Naive thymus-derived CD8-positive, alpha-beta T cell (primary cell): ENCODE measurements around the gene DKC1. TPM values are rescaled to one million over a fixed set of nuclear protein-coding genes. Genes with fewer than 3 reads are reported as not detected.

Source experiments
- ATAC-seq, 2 donors: fragments of 150-1000 bp; cut with Tn5 transposase in 1 of 2; sonication (Bioruptor Pico), chemical (Tn5 transposase) in 1 of 2; 1 replicate in 1 of 2; 2 replicates in 1 of 2; pipeline ENCODE4 v1.10.0; 2021; ENCODE audit warnings: mild to moderate bottlenecking in 2 of 2, moderate library complexity in 2 of 2
- POLR2A ChIA-PET: fragments of 350-600 bp; sonication (Branson Sonifier 250); formaldehyde crosslinking; loops from one replicate; lab custom pipeline; 2021; ENCODE audit warnings: antibody characterized with exemption; lab: Charles Lee
- DNase-seq, 10 donors: peaks; one replicate each; pipeline versions ENCODE4 v3.0.0 to v3.0.0-alpha.2; 2020 to 2022
- H3K27ac Mint-ChIP-seq, 10 donors: one replicate each; pipeline ENCODE4 v1.8.0; 2020 to 2022; ENCODE audit warnings: mild to moderate bottlenecking in 10 of 10, mixed read lengths in 10 of 10, moderate library complexity in 4 of 10, inconsistent platforms in 1 of 10
- H3K27me3 Mint-ChIP-seq, 5 donors: one replicate each; pipeline ENCODE4 v1.8.0; 2021 to 2022; ENCODE audit warnings: mixed read lengths in 5 of 5
- H3K36me3 Mint-ChIP-seq, 3 donors: one replicate each; pipeline ENCODE4 v1.8.0; 2020 to 2022; ENCODE audit warnings: mixed read lengths in 3 of 3, mild to moderate bottlenecking in 2 of 3, inconsistent platforms in 1 of 3
- H3K4me1 Mint-ChIP-seq, 4 donors: one replicate each; pipeline ENCODE4 v1.8.0; 2021 to 2022; ENCODE audit warnings: mixed read lengths in 4 of 4
- H3K4me3 Mint-ChIP-seq, 10 donors: one replicate each; pipeline ENCODE4 v1.8.0; 2020 to 2022; ENCODE audit warnings: mild to moderate bottlenecking in 10 of 10, mixed read lengths in 10 of 10, moderate library complexity in 6 of 10, inconsistent platforms in 1 of 10
- H3K9me3 Mint-ChIP-seq, 9 donors: one replicate each; pipeline ENCODE4 v1.8.0; 2020 to 2022; ENCODE audit warnings: mixed read lengths in 9 of 9, mild to moderate bottlenecking in 3 of 9, inconsistent platforms in 1 of 9, moderate library complexity in 1 of 9
- polyA plus RNA-seq, 3 donors: library from polyadenylated mRNA; unstranded; fragments of 300-500 nt; fragmentation: Illumina TruSeq; gene quantifications; one replicate each; pipeline ENCODE4 v1.2.3, GENCODE V29; 2021
- total RNA-seq, 8 experiments: library from RNA in 2 of 8; stranded (reverse) in 2 of 8; gene quantifications; one replicate each; pipeline ENCODE4 v1.2.3 and lab custom pipeline; 2021 to 2026

Gene DKC1
- total RNA-seq (10 to 100 TPM; 74.7 to 93.7 TPM), polyA plus RNA-seq (10 to 100 TPM; 38.6 to 56.5 (median 44.2) TPM), total RNA-seq (lab: John Stamatoyannopoulos, UW) (56.1 to 352 (median 88.0) reads per million in 6 experiments)

GRCh38 chrX:154762537-154763296 lies at the start of gene DKC1:
Gene DKC1, plus strand, starts transcription at chrX:154762864. Its CDS starts 102 bp downstream, at chrX:154762966.
- Mint-ChIP-seq H3K4me3 (peak within 1 kb of the TSS; percentile 84 to 92 (median 89)), H3K36me3 (peaks cover 0 to 30% (median 7%) of the 10 kb centered on the region in 3 donors), H3K27me3 (no peaks in the 10 kb centered on the region), H3K4me1 (peaks cover 2 to 24% (median 17%) of the 10 kb centered on the region in 4 donors), H3K27ac (peak within 1 kb of the TSS; percentile 87 to 97 (median 92)), H3K9me3 (no peaks in the 10 kb centered on the region)
- DNase-seq (peak; percentile 82 to 96 (median 92)), ATAC-seq (peak; percentile 85 to 87)
- POLR2A ChIA-PET = interaction anchor here (0.6 to 3.3 kb wide), 14 partner anchors 12 to 836 kb away, joined by 3 to 43 read pairs (median 4); partner anchors contain the start of genes G6PD, GAB3, HCFC1 and MPP1

GRCh38 chrX:154714925-154715324 lies 47.7 kb upstream of the DKC1 start:
- ATAC-seq = peak; percentile 39 to 53
- peaks cover 0 to 16% (median 0%) of the 10 kb centered on the region in 3 donors for H3K36me3 Mint-ChIP-seq
- H3K9me3 Mint-ChIP-seq = no peaks in the 10 kb centered on the region
- H3K27me3 Mint-ChIP-seq = no peaks in the 10 kb centered on the region
- H3K4me1 Mint-ChIP-seq = peaks cover 30 to 74% (median 59%) of the 10 kb centered on the region in 4 donors
- no peak overlapping the region for H3K4me3 Mint-ChIP-seq
- POLR2A ChIA-PET = no interaction called here
- DNase-seq = peak in 9 of 10 donors; percentile 23 to 66 (median 50)
- H3K27ac Mint-ChIP-seq = peak overlapping the region in 3 of 10 donors; percentile 2 to 78 (median 63)

- POLR2A ChIA-PET = no interaction called here
- ATAC-seq = no peak
- DNase-seq = no peak
- Mint-ChIP-seq H3K4me1 (peaks cover 30 to 75% (median 59%) of the 10 kb centered on the region in 4 donors), H3K4me3 (no peak overlapping the region), H3K27me3 (no peaks in the 10 kb centered on the region), H3K36me3 (peaks cover 0 to 16% (median under 1%) of the 10 kb centered on the region in 3 donors), H3K9me3 (peaks cover 0 to under 1% (median 0%) of the 10 kb centered on the region in 9 donors), H3K27ac (peak overlapping the region in 1 of 10 donors; percentile 86)
Measured at GRCh38 chrX:154715825-154716224, 46.8 kb upstream of the DKC1 start.

GRCh38 chrX:154717824-154718223 lies 44.8 kb upstream of the DKC1 start:
- Mint-ChIP-seq H3K4me1 (peaks cover 24 to 65% (median 44%) of the 10 kb centered on the region in 4 donors), H3K4me3 (peak overlapping the region; percentile 41 to 86 (median 76)), H3K9me3 (peaks cover 0 to 3% (median 0%) of the 10 kb centered on the region in 9 donors), H3K36me3 (peaks cover 0 to 4% (median 1%) of the 10 kb centered on the region in 3 donors), H3K27ac (peak overlapping the region; percentile 83 to 93 (median 87)), H3K27me3 (no peaks in the 10 kb centered on the region)
- ATAC-seq = peak; percentile 37 to 69
- POLR2A ChIA-PET = interaction anchor here (1.0 to 1.5 kb wide), 3 partner anchors 14 to 45 kb away, joined by 3 to 7 read pairs (median 3); no protein-coding TSS in a partner anchor
- DNase-seq = peak in 7 of 10 donors; percentile 12 to 62 (median 27)

GRCh38 chrX:154718616-154719015 lies 44.0 kb upstream of the DKC1 start:
- ATAC-seq (no peak), DNase-seq (no peak)
- peaks cover 22 to 66% (median 45%) of the 10 kb centered on the region in 4 donors for H3K4me1 Mint-ChIP-seq
- peaks cover 0 to 3% (median 0%) of the 10 kb centered on the region in 9 donors for H3K9me3 Mint-ChIP-seq
- H3K27me3 Mint-ChIP-seq = no peaks in the 10 kb centered on the region
- H3K27ac Mint-ChIP-seq = peak overlapping the region; percentile 72 to 93 (median 87)
- H3K36me3 Mint-ChIP-seq = peaks cover 0 to 2% (median 1%) of the 10 kb centered on the region in 3 donors
- POLR2A ChIA-PET = interaction anchor here (1.0 to 1.9 kb wide), 3 partner anchors 13 to 344 kb away, joined by 3 to 4 read pairs (median 4); partner anchors contain the start of gene FLNA
- H3K4me3 Mint-ChIP-seq = peak overlapping the region; percentile 16 to 86 (median 76)

- peak; percentile 60 to 77 for ATAC-seq
- POLR2A ChIA-PET = interaction anchor here (1.0 to 1.9 kb wide), 4 partner anchors 13 to 345 kb away, joined by 3 to 4 read pairs (median 4); partner anchors contain the start of genes FLNA and GAB3
- H3K4me3 Mint-ChIP-seq = peak overlapping the region; percentile 4 to 86 (median 68)
- H3K27me3 Mint-ChIP-seq = no peaks in the 10 kb centered on the region
- peak overlapping the region; percentile 19 to 93 (median 64) for H3K27ac Mint-ChIP-seq
- H3K4me1 Mint-ChIP-seq = peaks cover 22 to 70% (median 45%) of the 10 kb centered on the region in 4 donors
- no peak for DNase-seq
- H3K9me3 Mint-ChIP-seq = peaks cover 0 to 3% (median 0%) of the 10 kb centered on the region in 9 donors
- peaks cover 0 to 2% (median 1%) of the 10 kb centered on the region in 3 donors for H3K36me3 Mint-ChIP-seq
Measured at GRCh38 chrX:154719132-154719675, 43.5 kb upstream of the DKC1 start.

GRCh38 chrX:154720067-154720466 lies 42.6 kb upstream of the DKC1 start:
- H3K27me3 Mint-ChIP-seq = no peaks in the 10 kb centered on the region
- ATAC-seq (no peak), DNase-seq (no peak)
- no peak overlapping the region for H3K4me3 Mint-ChIP-seq
- no peak overlapping the region for H3K27ac Mint-ChIP-seq
- peaks cover 0 to 1% (median under 1%) of the 10 kb centered on the region in 3 donors for H3K36me3 Mint-ChIP-seq
- peaks cover 24 to 73% (median 50%) of the 10 kb centered on the region in 4 donors for H3K4me1 Mint-ChIP-seq
- POLR2A ChIA-PET = interaction anchor here (1.1 to 1.9 kb wide), 2 partner anchors 30 to 44 kb away, joined by 3 to 4 read pairs; partner anchors contain the start of gene GAB3
- H3K9me3 Mint-ChIP-seq = peaks cover 0 to 3% (median 0%) of the 10 kb centered on the region in 9 donors

- peaks cover 0 to 1% (median 0%) of the 10 kb centered on the region in 3 donors for H3K36me3 Mint-ChIP-seq
- H3K27ac Mint-ChIP-seq = peak overlapping the region in 2 of 10 donors; percentile 16 to 33
- ATAC-seq = no peak
- no peak overlapping the region for H3K4me3 Mint-ChIP-seq
- no peaks in the 10 kb centered on the region for H3K27me3 Mint-ChIP-seq
- POLR2A ChIA-PET = no interaction called here
- no peak for DNase-seq
- H3K9me3 Mint-ChIP-seq = peaks cover 0 to 3% (median 0%) of the 10 kb centered on the region in 9 donors
- H3K4me1 Mint-ChIP-seq = peaks cover 27 to 81% (median 58%) of the 10 kb centered on the region in 4 donors
Measured at GRCh38 chrX:154721155-154721554, 41.5 kb upstream of the DKC1 start.

- H3K4me3 Mint-ChIP-seq = peak overlapping the region in 2 of 10 donors; percentile 7 to 24
- no peaks in the 10 kb centered on the region for H3K27me3 Mint-ChIP-seq
- H3K9me3 Mint-ChIP-seq = peaks cover 0 to 3% (median 0%) of the 10 kb centered on the region in 9 donors
- DNase-seq (no peak), ATAC-seq (peak in 1 of 2 donors; percentile 37)
- POLR2A ChIA-PET = interaction anchor here (2.0 kb wide), 1 partner anchor 22 kb away, joined by 7 read pairs; no protein-coding TSS in a partner anchor
- peaks cover 14 to 81% (median 58%) of the 10 kb centered on the region in 4 donors for H3K4me1 Mint-ChIP-seq
- H3K36me3 Mint-ChIP-seq = peaks cover 0 to 1% (median 0%) of the 10 kb centered on the region in 3 donors
- H3K27ac Mint-ChIP-seq = peak overlapping the region in 6 of 10 donors; percentile 34 to 97 (median 63)
Measured at GRCh38 chrX:154724993-154725756, 37.5 kb upstream of the DKC1 start.

GRCh38 chrX:154727418-154727817 lies 35.2 kb upstream of the DKC1 start:
- no peak overlapping the region for H3K4me3 Mint-ChIP-seq
- H3K27ac Mint-ChIP-seq = peak overlapping the region in 4 of 10 donors; percentile 25 to 97 (median 67)
- POLR2A ChIA-PET = no interaction called here
- no peaks in the 10 kb centered on the region for H3K9me3 Mint-ChIP-seq
- peaks cover 27 to 93% (median 80%) of the 10 kb centered on the region in 4 donors for H3K4me1 Mint-ChIP-seq
- no peaks in the 10 kb centered on the region for H3K27me3 Mint-ChIP-seq
- ATAC-seq (no peak), DNase-seq (no peak)
- no peaks in the 10 kb centered on the region for H3K36me3 Mint-ChIP-seq

GRCh38 chrX:154727871-154728270 lies 34.8 kb upstream of the DKC1 start:
- no peak for DNase-seq
- POLR2A ChIA-PET = interaction anchor here (1.3 kb wide), 1 partner anchor 21 kb away, joined by 3 read pairs; no protein-coding TSS in a partner anchor
- Mint-ChIP-seq H3K9me3 (no peaks in the 10 kb centered on the region), H3K4me3 (no peak overlapping the region), H3K36me3 (no peaks in the 10 kb centered on the region), H3K27ac (peak overlapping the region in 2 of 10 donors; percentile 53 to 97), H3K27me3 (no peaks in the 10 kb centered on the region), H3K4me1 (peaks cover 29 to 97% (median 85%) of the 10 kb centered on the region in 4 donors)
- ATAC-seq = no peak
